ENCODE results near the gene KCNJ16. TPM values are rescaled to one million over a fixed set of nuclear protein-coding genes. Genes with fewer than 3 reads are reported as not detected.
"Not testable (repeated sequence)": the region's sequence is repeated elsewhere in the genome, so short reads cannot be mapped to it uniquely, and the experiment has no call there.

The KCNJ16 gene
- total RNA-seq: not detected in 2 replicates

DNA sequence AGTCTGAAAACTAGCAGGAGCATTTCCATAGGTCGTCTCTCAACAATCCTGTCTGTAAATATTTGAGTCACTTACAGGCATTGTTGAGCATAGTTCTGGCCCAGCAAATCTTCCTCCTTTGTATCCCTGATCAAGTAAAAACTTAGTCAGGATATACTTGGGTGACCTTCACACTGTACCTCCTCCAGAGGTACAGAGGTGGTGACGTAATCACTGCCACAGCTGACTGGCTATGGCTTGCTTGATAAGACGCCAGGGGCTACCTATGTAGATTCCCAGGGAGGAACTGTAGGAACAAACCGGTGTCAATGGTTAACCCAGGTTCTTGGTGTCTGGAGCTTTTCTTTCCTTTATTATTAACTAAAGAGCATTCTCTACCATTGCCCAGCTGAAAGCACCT is at the start of gene KCNJ16:
Gene KCNJ16 (plus strand): TSS at position 270 of the 400 bp plus-strand sequence. CDS start 56,863 bp downstream, outside the sequence.
- H3K36me3 Mint-ChIP-seq (ENCODE audit: low read depth): no peaks in the 10 kb centered on the region

GRCh38 chr17:70028397-70028796 is 46.6 kb upstream of the KCNJ16 start:
- DNase-seq (ENCODE audit: low spot score): no peak
- Mint-ChIP-seq H3K4me3 (no peak overlapping the region), H3K4me1 (ENCODE audit: low read depth) (no peaks in the 10 kb centered on the region), H3K9me3 (peaks cover 5% of the 10 kb centered on the region), H3K27me3 (ENCODE audit: insufficient read depth) (no peaks in the 10 kb centered on the region), H3K36me3 (ENCODE audit: low read depth) (no peaks in the 10 kb centered on the region), H3K27ac (no peak overlapping the region)
- intact Hi-C loops (cut with micrococcal nuclease): no loop called here

More for the DNA sequence above, at the start of gene KCNJ16:
- no peaks in the 10 kb centered on the region for H3K4me1 Mint-ChIP-seq (ENCODE audit: low read depth)
- no peaks in the 10 kb centered on the region for H3K9me3 Mint-ChIP-seq
- intact Hi-C loops (cut with micrococcal nuclease): no loop called here
- DNase-seq (ENCODE audit: low spot score): no peak
- no peak within 1 kb of the TSS for H3K27ac Mint-ChIP-seq
- no peak within 1 kb of the TSS for H3K4me3 Mint-ChIP-seq
- H3K27me3 Mint-ChIP-seq (ENCODE audit: insufficient read depth): no peaks in the 10 kb centered on the region

DNA sequence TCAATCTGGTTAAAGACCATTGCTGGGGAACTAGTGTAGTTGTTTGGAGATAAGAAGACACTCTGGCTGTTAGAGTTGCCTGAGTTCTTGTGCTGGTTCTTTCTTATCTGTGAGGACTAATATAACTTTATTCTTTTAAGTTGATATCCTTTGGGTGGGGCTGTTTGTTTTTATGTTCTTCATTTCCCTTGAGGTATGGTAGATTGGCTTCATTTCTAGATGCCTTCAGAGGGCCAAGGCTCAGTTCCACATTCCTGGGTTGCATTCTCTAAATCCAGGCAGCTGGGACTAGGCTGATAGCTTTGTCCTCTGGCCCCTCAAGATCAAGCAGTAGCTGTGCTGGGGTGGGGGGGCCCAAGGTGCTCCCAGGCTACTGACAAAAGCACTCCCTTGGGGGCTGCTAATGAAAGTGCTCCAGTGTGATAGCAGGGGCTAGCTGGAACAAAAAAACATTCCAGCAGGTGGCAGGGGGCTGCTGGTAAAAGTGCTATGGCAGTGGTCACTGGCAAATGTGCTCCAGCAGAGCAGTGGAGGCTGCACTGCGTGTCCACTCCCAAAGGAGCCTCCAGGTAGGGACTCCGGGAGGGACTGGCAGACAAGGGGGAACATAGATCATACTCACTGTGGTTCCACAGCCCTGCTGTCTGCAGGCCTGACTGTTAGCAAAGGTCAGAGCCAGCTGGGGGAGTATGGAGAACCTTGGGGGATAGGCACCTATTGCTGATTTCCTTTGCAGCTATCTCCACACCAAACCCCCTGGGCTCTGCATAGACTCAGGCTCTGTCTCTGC is 45.9 kb upstream of the KCNJ16 start:
- no peaks in the 10 kb centered on the region for H3K36me3 Mint-ChIP-seq (ENCODE audit: low read depth)
- intact Hi-C loops (cut with micrococcal nuclease): no loop called here
- no peak overlapping the region for H3K27ac Mint-ChIP-seq
- H3K9me3 Mint-ChIP-seq: peaks cover 6% of the 10 kb centered on the region
- no peak for DNase-seq (ENCODE audit: low spot score)
- no peak overlapping the region for H3K4me3 Mint-ChIP-seq
- no peaks in the 10 kb centered on the region for H3K4me1 Mint-ChIP-seq (ENCODE audit: low read depth)
- H3K27me3 Mint-ChIP-seq (ENCODE audit: insufficient read depth): no peaks in the 10 kb centered on the region

DNA sequence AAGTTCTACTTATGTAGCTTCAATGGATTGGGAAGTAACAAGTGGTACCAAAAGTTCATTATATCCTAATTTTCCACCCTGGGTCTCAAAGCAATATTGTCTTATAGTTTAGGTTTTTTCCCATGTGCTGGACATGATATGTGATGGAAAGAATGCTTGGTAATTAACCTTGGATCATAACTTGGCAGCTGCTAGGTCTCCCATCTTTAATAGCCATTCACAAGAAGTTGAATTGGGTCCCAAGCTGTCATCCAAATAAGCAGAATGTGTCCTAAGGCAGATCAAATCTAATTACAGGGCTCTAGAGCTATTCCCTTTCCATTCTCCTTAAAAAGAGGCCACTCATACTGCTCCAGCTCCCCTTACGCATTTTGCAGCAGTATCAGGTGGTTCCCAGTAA is 44.7 kb upstream of the KCNJ16 start:
- H3K36me3 Mint-ChIP-seq (ENCODE audit: low read depth): no peaks in the 10 kb centered on the region
- intact Hi-C loops (cut with micrococcal nuclease): no loop called here
- H3K27me3 Mint-ChIP-seq (ENCODE audit: insufficient read depth): no peaks in the 10 kb centered on the region
- H3K4me1 Mint-ChIP-seq (ENCODE audit: low read depth): no peaks in the 10 kb centered on the region
- H3K27ac Mint-ChIP-seq: no peak overlapping the region
- H3K4me3 Mint-ChIP-seq: no peak overlapping the region
- H3K9me3 Mint-ChIP-seq: peaks cover 6% of the 10 kb centered on the region
- no peak for DNase-seq (ENCODE audit: low spot score)

DNA sequence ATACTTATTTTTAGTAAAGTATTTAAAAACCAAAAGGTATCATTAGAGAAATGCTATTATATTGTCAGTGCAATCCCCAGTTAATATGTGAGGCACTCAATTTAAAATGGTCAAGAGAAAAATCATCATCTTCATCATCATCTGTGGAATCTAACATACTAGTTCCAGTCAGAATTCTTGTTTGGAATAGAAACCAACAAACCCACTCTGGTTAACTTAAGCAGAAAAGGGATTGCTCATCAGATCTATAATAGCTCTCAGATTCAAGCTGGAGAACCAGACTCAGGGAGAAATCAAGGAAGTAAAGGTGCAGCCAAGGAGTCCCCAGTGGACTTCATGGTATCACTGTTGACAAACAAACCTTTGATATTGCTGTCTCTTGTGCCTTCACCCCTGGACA is 43.7 kb upstream of the KCNJ16 start:
- DNase-seq (ENCODE audit: low spot score): no peak

DNA sequence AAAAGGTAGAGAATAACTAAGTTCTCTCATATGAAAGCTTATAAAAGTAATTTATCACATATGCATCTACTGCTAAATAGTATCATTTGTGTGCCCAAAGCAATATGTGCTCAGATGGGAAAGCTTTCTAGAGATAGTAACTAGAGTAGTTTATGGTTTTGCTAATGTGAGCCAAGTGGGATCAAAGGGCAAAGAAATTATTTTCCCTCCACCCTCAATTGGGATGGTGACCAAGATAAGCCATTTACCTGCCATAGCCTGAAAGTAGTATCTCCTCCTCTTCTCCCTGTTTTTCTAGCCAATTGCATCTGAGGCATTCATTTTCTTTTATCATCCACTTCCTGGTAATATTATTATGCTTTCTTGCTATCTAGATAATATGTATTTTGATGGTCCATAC is 41.9 kb upstream of the KCNJ16 start:
- no peaks in the 10 kb centered on the region for H3K4me1 Mint-ChIP-seq (ENCODE audit: low read depth)
- H3K9me3 Mint-ChIP-seq: peaks cover 6% of the 10 kb centered on the region
- intact Hi-C loops (cut with micrococcal nuclease): no loop called here

More for the DNA sequence above, 43.7 kb upstream of the KCNJ16 start:
- intact Hi-C loops (cut with micrococcal nuclease): no loop called here
- no peak overlapping the region for H3K4me3 Mint-ChIP-seq
- H3K36me3 Mint-ChIP-seq (ENCODE audit: low read depth): no peaks in the 10 kb centered on the region
- peaks cover 6% of the 10 kb centered on the region for H3K9me3 Mint-ChIP-seq
- no peaks in the 10 kb centered on the region for H3K27me3 Mint-ChIP-seq (ENCODE audit: insufficient read depth)
- no peaks in the 10 kb centered on the region for H3K4me1 Mint-ChIP-seq (ENCODE audit: low read depth)
- no peak overlapping the region for H3K27ac Mint-ChIP-seq

DNA sequence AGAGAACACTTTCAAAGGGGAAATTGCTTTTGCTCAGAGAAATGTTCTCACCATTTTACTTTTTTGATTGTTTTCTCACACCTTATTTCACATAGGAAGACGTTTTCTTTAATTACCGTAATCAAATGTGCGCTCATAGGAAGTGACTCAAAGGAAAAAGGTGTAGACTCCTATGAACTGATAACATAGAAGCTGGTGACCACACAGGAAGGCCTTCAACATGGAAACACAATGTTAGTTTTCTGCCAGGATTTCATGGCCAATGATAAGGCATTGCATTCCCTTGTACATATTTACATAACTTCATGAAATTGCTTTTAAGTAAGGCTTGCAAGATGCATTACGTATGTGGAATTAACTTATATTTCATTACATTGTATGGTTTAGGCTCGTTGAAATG is 40.9 kb upstream of the KCNJ16 start:
- intact Hi-C loops (cut with micrococcal nuclease): no loop called here
- H3K27me3 Mint-ChIP-seq (ENCODE audit: insufficient read depth): no peaks in the 10 kb centered on the region
- DNase-seq (ENCODE audit: low spot score): no peak
- H3K9me3 Mint-ChIP-seq: peaks cover 6% of the 10 kb centered on the region
- no peaks in the 10 kb centered on the region for H3K36me3 Mint-ChIP-seq (ENCODE audit: low read depth)
- H3K4me3 Mint-ChIP-seq: no peak overlapping the region
- H3K27ac Mint-ChIP-seq: no peak overlapping the region
- H3K4me1 Mint-ChIP-seq (ENCODE audit: low read depth): no peaks in the 10 kb centered on the region

More for the DNA sequence above, 41.9 kb upstream of the KCNJ16 start:
- Mint-ChIP-seq H3K27ac (no peak overlapping the region), H3K27me3 (ENCODE audit: insufficient read depth) (no peaks in the 10 kb centered on the region), H3K36me3 (ENCODE audit: low read depth) (no peaks in the 10 kb centered on the region), H3K4me3 (no peak overlapping the region)
- no peak for DNase-seq (ENCODE audit: low spot score)

- Mint-ChIP-seq H3K9me3 (peaks cover 6% of the 10 kb centered on the region), H3K4me3 (no peak overlapping the region), H3K27me3 (ENCODE audit: insufficient read depth) (no peaks in the 10 kb centered on the region), H3K27ac (no peak overlapping the region), H3K4me1 (ENCODE audit: low read depth) (no peaks in the 10 kb centered on the region), H3K36me3 (ENCODE audit: low read depth) (no peaks in the 10 kb centered on the region)
- no peak for DNase-seq (ENCODE audit: low spot score)
- intact Hi-C loops (cut with micrococcal nuclease): no loop called here
These were observed 37.5 kb upstream of the KCNJ16 start for GRCh38 chr17:70037498-70037897.

DNA sequence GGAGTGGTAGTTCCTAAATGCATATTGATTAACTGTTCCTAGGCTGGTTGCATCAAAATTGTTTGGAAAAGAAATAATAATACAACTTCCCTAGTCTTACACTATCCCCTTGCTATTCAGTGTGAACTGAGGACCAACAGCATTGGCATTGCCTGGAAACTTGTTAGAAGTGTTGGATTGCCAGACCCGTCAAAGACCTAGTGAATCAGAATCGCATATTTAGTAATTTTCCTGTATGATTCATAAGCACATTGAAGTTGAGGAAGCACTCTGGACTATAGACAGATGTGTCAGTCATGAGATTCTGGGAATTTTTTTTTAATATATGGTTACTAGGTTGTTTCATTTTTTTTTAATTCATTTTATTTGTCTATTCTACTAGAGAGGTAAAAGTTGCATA is 34.7 kb upstream of the KCNJ16 start:
- no peak for DNase-seq (ENCODE audit: low spot score)
- Mint-ChIP-seq H3K27me3 (ENCODE audit: insufficient read depth) (no peaks in the 10 kb centered on the region), H3K4me1 (ENCODE audit: low read depth) (no peaks in the 10 kb centered on the region), H3K4me3 (no peak overlapping the region), H3K27ac (no peak overlapping the region), H3K36me3 (ENCODE audit: low read depth) (no peaks in the 10 kb centered on the region), H3K9me3 (no peaks in the 10 kb centered on the region)
- intact Hi-C loops (cut with micrococcal nuclease): no loop called here

DNA sequence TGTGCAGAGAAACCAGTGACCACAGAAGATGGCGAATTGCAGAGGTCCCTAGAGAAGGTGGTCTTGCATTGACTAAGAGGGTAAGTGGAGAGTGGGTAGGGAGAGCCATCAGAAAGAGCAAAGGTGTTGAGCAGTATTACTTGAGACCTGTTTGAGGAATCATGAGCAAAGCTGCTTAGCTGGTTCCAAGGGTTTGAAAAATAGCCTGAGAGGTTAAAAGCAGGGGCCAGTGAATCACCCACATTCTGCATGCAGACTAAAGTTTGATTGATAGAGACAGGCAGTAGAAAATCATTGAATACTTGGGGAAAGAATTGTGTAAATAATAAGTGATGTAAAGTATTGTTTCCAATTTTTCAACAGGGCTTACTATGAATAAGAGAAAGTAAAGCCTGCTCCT is 34.0 kb upstream of the KCNJ16 start:
- no peak for DNase-seq (ENCODE audit: low spot score)
- no peak overlapping the region for H3K4me3 Mint-ChIP-seq
- no peaks in the 10 kb centered on the region for H3K4me1 Mint-ChIP-seq (ENCODE audit: low read depth)
- H3K27me3 Mint-ChIP-seq (ENCODE audit: insufficient read depth): no peaks in the 10 kb centered on the region
- no peaks in the 10 kb centered on the region for H3K36me3 Mint-ChIP-seq (ENCODE audit: low read depth)
- no peaks in the 10 kb centered on the region for H3K9me3 Mint-ChIP-seq
- H3K27ac Mint-ChIP-seq: no peak overlapping the region
- intact Hi-C loops (cut with micrococcal nuclease): no loop called here

- Mint-ChIP-seq H3K4me3 (no peak overlapping the region), H3K27ac (no peak overlapping the region), H3K9me3 (no peaks in the 10 kb centered on the region), H3K36me3 (ENCODE audit: low read depth) (no peaks in the 10 kb centered on the region), H3K4me1 (ENCODE audit: low read depth) (no peaks in the 10 kb centered on the region), H3K27me3 (ENCODE audit: insufficient read depth) (no peaks in the 10 kb centered on the region)
- no peak for DNase-seq (ENCODE audit: low spot score)
- intact Hi-C loops (cut with micrococcal nuclease): no loop called here
These were observed 33.5 kb upstream of the KCNJ16 start for GRCh38 chr17:70041540-70041939.

- DNase-seq (ENCODE audit: low spot score); H3K27me3 Mint-ChIP-seq (ENCODE audit: insufficient read depth); H3K36me3 Mint-ChIP-seq (ENCODE audit: low read depth); H3K27ac Mint-ChIP-seq; H3K4me1 Mint-ChIP-seq (ENCODE audit: low read depth); H3K4me3 Mint-ChIP-seq; intact Hi-C loops (cut with micrococcal nuclease); H3K9me3 Mint-ChIP-seq: not testable (repeated sequence)
These were observed 29.2 kb upstream of the KCNJ16 start for GRCh38 chr17:70045780-70046179.

DNA sequence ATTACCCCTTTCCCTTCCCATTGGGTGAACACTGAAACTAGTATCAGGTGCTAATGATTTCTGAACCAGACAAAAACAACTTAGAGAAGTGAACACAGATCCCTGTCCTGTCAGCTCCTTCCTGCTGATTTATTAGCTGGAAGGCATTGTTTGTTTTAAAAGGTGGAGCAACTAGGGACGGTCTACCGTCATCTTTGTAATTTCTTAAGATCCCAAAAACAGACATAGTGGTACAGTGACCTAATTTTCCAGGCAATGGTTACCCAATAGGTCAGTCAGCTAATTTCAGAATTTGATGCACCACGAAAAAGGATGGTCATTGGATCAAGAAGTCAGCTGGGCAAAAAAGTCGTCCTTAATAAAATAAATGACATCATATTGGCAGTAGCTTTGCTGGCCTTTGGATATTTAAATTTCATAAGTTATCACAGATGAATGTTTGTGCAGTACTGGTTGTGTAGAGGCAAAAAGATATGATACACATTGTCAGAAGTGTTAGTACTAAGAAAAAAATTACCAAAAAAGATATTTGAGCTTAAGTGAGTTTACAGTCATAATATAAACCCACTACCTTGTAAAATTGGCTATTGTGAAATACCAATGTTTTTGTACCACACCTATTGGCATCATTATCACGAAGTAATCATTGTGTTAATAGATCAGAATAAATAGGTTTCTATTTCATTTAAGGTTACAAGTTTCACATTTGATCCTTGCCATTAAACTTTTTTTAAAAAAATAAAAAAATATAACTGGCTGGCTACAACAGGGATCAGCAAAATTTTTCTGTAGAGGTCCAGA is 27.2 kb upstream of the KCNJ16 start:
- intact Hi-C loops (cut with micrococcal nuclease): no loop called here

More for the DNA sequence above, 27.2 kb upstream of the KCNJ16 start:
- no peaks in the 10 kb centered on the region for H3K36me3 Mint-ChIP-seq (ENCODE audit: low read depth)
- H3K27ac Mint-ChIP-seq: no peak overlapping the region
- no peak for DNase-seq (ENCODE audit: low spot score)
- no peaks in the 10 kb centered on the region for H3K27me3 Mint-ChIP-seq (ENCODE audit: insufficient read depth)
- no peak overlapping the region for H3K4me3 Mint-ChIP-seq
- no peaks in the 10 kb centered on the region for H3K9me3 Mint-ChIP-seq
- no peaks in the 10 kb centered on the region for H3K4me1 Mint-ChIP-seq (ENCODE audit: low read depth)
